Nephron progenitor cell (in vitro differentiated cells): ENCODE data around the gene CACNA2D3.

Source experiments
- DNase-seq: peaks from one replicate; pipeline ENCODE4 v3.0.0; 2021
- H3K27ac Mint-ChIP-seq: 2 replicates; pipeline ENCODE4 v1.8.0; 2021; ENCODE audit warnings: mild to moderate bottlenecking, moderate library complexity, mixed read lengths
- H3K27me3 Mint-ChIP-seq: 2 replicates; pipeline ENCODE4 v1.8.0; 2021; ENCODE audit warnings: mild to moderate bottlenecking, low read depth, mixed read lengths; ENCODE audit not compliant: poor library complexity
- H3K36me3 Mint-ChIP-seq: 2 replicates; pipeline ENCODE4 v1.8.0; 2021; ENCODE audit warnings: low read depth, mixed read lengths
- H3K4me1 Mint-ChIP-seq: 2 replicates; pipeline ENCODE4 v1.8.0; 2021; ENCODE audit warnings: mixed read lengths
- H3K4me3 Mint-ChIP-seq: 2 replicates; pipeline ENCODE4 v1.8.0; 2021; ENCODE audit warnings: mild to moderate bottlenecking, moderate library complexity, mixed read lengths
- H3K9me3 Mint-ChIP-seq: 2 replicates; pipeline ENCODE4 v1.8.0; 2021; ENCODE audit warnings: mild to moderate bottlenecking, moderate library complexity, mixed read lengths
- CTCF ChIP-seq: fragments of 200-600 bp; sonication (generic); IDR thresholded peaks from 2 replicates; pipeline ENCODE4 v1.5.0; 2021; ENCODE audit warnings: antibody characterized with exemption

The CACNA2D3 gene

DNA sequence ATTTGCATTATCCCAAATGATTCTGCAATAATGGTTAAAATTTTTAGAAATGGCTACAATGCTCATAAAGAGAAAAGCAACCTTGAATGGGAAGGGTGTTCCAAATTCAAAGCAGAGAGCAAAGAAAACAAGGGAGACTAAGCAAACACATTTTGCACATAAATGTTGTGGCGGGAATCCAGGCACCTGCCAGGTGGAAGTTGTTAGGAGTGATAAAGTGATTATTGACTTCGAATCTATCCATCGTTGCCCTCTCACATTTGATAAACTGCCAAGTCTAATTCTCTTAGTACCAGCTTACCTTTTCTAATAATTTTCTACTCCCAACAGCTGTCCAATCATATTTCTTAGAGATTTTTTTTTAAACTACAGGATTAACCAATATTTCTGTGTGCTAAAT is 244.5 kb downstream of the CACNA2D3 start:
- no peaks in the 10 kb centered on the region for H3K9me3 Mint-ChIP-seq
- no peak overlapping the region for H3K4me3 Mint-ChIP-seq
- no peak overlapping the region for H3K27ac Mint-ChIP-seq
- TF ChIP-seq CTCF = no peak
- H3K36me3 Mint-ChIP-seq = no peaks in the 10 kb centered on the region
- no peak for DNase-seq
- H3K27me3 Mint-ChIP-seq = peaks cover 16% of the 10 kb centered on the region
- no peaks in the 10 kb centered on the region for H3K4me1 Mint-ChIP-seq

- Mint-ChIP-seq H3K36me3 (no peaks in the 10 kb centered on the region), H3K27me3 (peaks cover 14% of the 10 kb centered on the region), H3K4me1 (peaks cover 8% of the 10 kb centered on the region), H3K9me3 (no peaks in the 10 kb centered on the region), H3K4me3 (no peak overlapping the region), H3K27ac (no peak overlapping the region)
- no peak for TF ChIP-seq CTCF
- no peak for DNase-seq
Observed at GRCh38 chr3:54372232-54372631, 249.9 kb downstream of the CACNA2D3 start.

DNA sequence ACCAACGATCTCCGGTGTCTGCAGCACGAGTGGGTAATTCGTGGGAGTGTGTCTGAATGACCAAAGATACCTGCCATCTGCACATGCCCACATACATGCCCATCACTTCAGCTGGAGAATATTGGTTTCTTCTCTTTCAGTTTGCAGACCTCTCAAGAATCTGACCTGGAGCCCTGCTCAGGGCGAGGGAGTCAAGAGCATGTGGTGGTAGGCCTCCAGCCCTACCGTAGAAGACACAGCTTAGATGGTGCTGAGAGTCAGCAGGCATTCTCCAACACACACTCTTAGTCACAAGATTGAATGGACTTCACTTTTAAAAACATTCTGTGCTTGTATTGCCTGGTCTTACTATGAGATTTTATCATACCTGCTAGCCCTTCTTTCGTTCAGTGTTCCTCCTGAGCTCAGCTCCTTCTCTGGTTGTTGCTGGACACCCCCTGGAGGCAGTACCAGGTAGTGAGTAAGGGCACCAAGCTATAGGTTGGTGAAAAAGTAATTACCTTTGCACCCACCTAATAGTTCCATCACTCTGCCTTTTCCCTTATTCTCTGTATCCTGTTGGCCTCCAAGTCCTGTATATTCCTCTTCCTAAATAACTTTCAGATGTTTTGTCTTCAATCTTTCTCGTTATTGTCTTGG is 252.0 kb downstream of the CACNA2D3 start:
- H3K9me3 Mint-ChIP-seq = no peaks in the 10 kb centered on the region
- no peaks in the 10 kb centered on the region for H3K36me3 Mint-ChIP-seq
- peaks cover 8% of the 10 kb centered on the region for H3K4me1 Mint-ChIP-seq
- H3K27me3 Mint-ChIP-seq = peaks cover 10% of the 10 kb centered on the region
- peak; percentile 46 for TF ChIP-seq CTCF
- DNase-seq = peak; percentile 25
- no peak overlapping the region for H3K4me3 Mint-ChIP-seq
- H3K27ac Mint-ChIP-seq = no peak overlapping the region

- Mint-ChIP-seq H3K27ac (no peak overlapping the region), H3K4me3 (no peak overlapping the region), H3K27me3 (peaks cover 10% of the 10 kb centered on the region), H3K4me1 (peaks cover 8% of the 10 kb centered on the region), H3K36me3 (no peaks in the 10 kb centered on the region), H3K9me3 (no peaks in the 10 kb centered on the region)
- TF ChIP-seq CTCF = no peak
- no peak for DNase-seq
Observed at GRCh38 chr3:54376142-54376807, 253.9 kb downstream of the CACNA2D3 start.

- no peak overlapping the region for H3K4me3 Mint-ChIP-seq
- DNase-seq = no peak
- TF ChIP-seq CTCF = no peak
- no peaks in the 10 kb centered on the region for H3K9me3 Mint-ChIP-seq
- H3K27ac Mint-ChIP-seq = no peak overlapping the region
- peaks cover 8% of the 10 kb centered on the region for H3K4me1 Mint-ChIP-seq
- H3K36me3 Mint-ChIP-seq = no peaks in the 10 kb centered on the region
- H3K27me3 Mint-ChIP-seq = peaks cover 10% of the 10 kb centered on the region
Observed at GRCh38 chr3:54376939-54377578, 254.7 kb downstream of the CACNA2D3 start.
